Measurements from ENCODE around the gene KLRB1. TPM values are rescaled to one million over a fixed set of nuclear protein-coding genes. Genes with fewer than 3 reads are reported as not detected.
A peak's percentile ranks its signal among the peaks of the same experiment; 100 is the strongest.
"Not testable (repeated sequence)": the region's sequence is repeated elsewhere in the genome, so short reads cannot be mapped to it uniquely, and the experiment has no call there.

The KLRB1 gene
- polyA plus RNA-seq (2013, experiment 1 of 2; ENCODE audit: insufficient read length) = not detected
- not detected for polyA plus RNA-seq (2013, experiment 2 of 2; ENCODE audit: insufficient read length)

- no peak for DNase-seq
Measured at GRCh38 chr12:9607716-9608115, at the start of gene KLRB1. TSS of gene KLRB1 (minus strand) at chr12:9607916. CDS start at chr12:9607839, 77 bp downstream.

- DNase-seq = peak; percentile 65
Measured at GRCh38 chr12:9651265-9651729, 43.6 kb upstream of the KLRB1 start.

- DNase-seq = no peak
Measured at GRCh38 chr12:9650151-9650576, 42.4 kb upstream of the KLRB1 start.

- no peak for DNase-seq
Measured at GRCh38 chr12:9649532-9649940, 41.8 kb upstream of the KLRB1 start.

GRCh38 chr12:9648701-9649531 is 41.2 kb upstream of the KLRB1 start:
- no peak for DNase-seq

GRCh38 chr12:9647825-9648700 is 40.3 kb upstream of the KLRB1 start:
- peak; percentile 85 for DNase-seq

DNA sequence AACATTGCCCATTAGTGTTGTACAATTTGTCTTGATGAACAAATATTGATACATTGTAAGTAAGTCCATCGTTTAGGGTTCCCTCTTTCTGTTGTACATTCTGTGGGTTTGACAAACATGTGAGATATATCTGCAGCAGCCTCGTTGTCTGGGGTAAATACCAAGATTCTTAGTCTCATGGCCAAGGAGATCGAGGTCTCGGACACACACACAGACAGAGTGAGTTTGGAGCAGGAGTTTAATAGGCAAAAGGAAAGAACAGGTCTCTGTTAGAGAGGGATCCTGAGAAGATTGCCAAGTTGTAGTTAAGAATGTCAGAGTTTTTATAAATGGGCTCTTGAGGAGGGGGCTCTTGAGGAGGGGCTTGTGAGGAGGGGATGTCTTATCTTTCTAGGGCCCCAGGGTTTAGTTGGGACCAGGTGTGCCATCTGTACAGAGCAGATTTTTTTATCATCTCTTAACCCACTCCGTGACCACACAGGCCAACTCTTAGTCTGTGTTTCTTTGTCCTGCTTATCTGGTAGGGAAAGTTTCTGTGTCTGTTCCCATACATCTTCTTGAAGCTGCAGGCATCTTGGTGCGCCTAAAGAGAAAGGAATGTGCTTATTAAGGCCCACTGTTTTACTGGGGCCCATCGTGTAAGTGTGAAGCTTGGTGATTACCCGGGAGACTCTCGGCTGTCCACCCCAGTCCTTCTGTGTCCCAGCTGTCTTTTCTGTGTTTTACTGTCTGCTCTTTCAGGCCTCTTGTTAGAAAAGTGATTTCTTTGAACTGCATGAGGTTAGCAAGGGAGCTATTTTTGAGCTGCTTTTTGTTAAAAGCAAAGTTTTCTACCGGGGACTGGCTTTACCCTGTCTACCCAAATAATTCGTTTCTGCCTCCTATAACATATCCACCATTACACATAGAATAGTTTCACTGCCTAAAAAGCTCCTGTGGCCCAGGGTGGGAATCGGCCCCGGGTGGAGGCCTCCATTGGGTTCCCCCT is 39.4 kb upstream of the KLRB1 start:
- peak; percentile 52 for DNase-seq

- not testable (repeated sequence) for DNase-seq
Measured at GRCh38 chr12:9644985-9645551, 37.4 kb upstream of the KLRB1 start.

DNA sequence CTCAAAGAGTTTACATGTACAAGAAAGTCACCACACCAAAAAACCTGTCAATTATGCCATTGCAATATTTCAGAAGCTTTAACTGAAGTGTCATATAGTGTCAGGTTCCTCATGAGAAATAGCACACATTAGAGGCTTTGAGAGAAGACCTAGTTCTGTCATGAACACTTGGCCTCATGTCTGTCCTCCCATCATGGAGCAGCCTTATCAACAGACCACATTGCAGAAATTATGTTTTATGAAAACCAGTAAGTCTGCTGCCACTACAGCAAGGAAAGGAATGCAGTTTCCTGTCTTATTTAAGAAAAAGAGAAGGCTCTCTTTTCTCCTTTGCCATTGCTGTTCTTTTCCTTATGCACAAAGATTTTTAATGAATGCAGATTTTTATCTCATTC is 35.5 kb upstream of the KLRB1 start:
- DNase-seq = no peak

DNA sequence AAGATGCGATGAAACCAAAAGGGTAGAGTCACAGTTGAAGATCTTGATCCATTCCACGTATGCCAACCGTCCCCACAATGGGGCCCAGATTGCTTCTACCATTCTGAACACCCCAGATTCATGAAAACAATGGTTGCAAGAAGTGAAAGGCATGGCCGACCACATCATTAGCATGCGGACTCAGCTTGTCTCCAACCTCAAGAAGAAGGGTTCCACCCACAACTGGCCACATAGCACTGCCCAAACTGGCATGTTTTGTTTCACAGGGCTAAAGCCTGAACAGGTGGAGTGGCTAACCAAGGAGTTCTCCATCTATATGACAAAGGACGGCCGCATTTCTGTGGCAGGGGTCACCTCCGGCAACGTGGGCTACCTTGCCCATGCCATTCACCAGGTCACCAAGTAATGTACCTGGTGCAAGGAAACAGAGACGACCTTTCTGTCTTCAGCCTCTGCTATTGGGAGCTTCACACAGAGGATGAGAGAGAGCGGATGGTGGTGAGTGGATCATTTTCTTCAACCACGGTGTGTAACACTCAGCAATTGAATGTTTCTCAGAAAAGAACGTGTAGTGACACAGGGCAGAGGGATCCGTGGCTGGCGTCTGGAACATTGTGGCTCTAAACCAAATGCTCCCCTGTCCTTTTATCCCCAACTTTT is 35.0 kb upstream of the KLRB1 start:
- DNase-seq = no peak

DNA sequence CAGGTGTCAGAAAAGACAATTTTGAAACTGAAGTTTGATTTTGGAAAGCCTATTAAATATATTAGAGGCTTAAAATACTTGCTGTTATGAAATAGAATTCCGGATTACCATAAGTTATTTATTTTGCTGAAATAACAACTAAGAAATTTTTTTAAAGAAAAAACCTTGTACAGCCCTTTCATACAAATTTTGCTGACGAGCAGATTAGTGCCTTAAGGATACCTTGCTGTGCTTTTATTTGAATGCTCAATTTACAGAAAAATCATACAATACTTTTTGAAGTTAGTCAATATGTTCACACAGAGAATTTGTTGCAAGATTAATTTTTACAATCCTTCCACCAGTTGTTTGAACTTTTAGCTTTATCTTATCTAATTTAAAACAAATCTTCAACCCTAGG is 32.3 kb upstream of the KLRB1 start:
- no peak for DNase-seq

DNA sequence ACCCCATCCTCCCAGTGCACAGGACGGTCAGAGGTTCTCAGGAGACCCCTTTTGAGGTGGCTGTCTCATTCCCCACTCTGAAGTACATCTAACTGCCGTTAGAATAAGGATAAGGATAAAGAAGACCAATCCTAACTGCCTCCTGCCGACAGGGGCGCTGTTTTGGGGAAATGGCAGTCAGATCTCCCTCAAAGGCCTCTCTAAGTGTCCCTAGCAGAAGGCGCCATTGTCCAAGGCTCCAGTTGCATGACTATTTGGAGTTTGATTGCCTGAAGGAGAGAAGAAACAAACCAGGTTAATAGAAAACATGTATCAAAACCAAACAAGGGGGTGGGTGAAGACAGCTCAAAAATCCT is 29.1 kb upstream of the KLRB1 start:
- no peak for DNase-seq

DNA sequence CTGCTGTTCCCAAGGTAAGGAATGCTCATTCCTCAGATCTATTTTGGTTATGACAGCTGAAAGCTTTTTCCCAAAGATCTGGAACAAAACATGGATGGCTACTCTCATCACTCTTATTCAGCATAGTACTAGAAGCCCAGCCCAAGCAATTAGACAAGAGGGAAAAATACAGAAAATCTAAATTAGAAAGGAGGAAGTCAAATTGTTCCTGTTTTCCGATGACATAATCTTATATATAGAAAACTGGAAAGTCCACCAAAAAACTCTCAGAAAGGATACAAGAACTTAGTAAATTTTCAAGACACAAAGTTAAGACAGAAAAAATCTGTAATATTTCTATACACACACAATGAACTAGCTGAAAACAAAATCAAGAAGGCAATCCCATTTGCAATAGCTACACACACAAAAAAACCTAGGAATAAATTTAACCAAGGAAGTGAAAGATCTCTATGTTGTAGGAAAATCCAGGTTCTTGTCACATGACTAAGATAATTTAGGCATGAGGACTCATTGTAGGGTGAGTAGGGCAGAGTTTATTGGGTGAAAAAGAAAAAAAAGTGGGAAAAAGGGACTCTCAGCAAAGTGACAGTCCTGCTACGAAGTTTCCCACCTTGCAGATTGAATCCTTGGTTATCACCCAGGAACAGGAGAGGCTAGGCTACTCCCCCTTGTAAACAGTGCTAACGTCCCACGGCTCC is 28.6 kb upstream of the KLRB1 start:
- DNase-seq = no peak

DNA sequence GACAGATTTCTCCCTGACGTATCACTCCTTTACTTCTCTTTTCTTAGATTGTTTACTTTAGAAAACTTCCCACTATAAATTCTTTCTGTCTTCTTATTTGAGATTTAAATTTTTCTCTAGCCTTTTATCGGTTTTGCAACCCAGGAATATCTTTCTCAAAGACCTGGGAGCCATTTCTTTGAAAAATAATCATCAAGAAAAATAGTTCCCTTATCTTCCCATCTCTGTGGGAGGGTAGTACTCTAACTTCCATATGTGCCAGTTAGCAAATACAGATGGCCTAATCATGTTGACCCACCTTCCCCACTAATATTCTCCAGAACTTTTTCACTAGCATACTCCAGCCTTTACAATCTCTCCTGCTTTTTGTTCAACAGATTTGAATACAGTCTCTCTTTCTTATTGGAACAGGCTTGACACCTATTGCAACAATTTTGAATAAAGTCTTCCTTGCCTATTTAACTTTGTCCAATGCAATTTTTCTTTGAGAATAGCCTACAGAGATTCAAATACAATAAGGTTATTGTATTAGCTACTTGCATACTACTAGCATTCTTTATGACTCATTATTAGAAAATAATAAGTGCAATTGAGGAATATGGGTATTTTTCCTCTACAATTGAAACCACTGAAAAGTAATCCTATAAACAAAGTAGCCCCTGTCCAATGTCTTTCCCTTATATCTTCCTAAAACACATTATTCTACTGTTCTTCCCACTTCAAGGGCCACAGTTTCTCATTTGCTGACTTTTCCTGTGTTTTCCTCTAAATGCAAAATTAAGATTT is 27.4 kb upstream of the KLRB1 start:
- DNase-seq = no peak

GRCh38 chr12:9634177-9634803 is 26.6 kb upstream of the KLRB1 start:
- peak; percentile 42 for DNase-seq

GRCh38 chr12:9632766-9633165 is 25.1 kb upstream of the KLRB1 start:
- no peak for DNase-seq

GRCh38 chr12:9626821-9627220 is 19.1 kb upstream of the KLRB1 start:
- no peak for DNase-seq

GRCh38 chr12:9626291-9626690 is 18.6 kb upstream of the KLRB1 start:
- DNase-seq = no peak

GRCh38 chr12:9625019-9625418 is 17.3 kb upstream of the KLRB1 start:
- DNase-seq = no peak
